ENCODE data around the gene AKAP3.

The AKAP3 gene

DNA sequence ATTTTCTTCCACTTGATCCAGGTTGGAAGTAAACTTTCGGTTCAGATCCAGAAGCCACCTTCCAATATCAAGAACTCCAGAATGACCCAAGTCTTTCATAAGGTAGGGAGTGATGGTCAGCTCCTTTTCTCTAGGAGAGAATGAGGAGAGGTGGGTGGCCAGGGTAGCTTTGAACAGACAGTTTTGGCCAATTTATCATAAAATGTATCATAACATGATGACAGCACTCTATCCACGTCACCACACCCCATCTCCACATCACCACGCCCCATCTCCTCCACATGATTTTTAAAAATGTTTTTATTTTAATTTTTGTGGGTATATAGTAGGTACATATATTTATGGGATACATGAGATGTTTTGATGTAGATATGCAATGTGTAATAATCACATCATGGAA, 59.9 kb downstream of the AKAP3 start:
- Histone ChIP-seq H3K79me2 (ENCODE audit: insufficient read depth, low read length) (no peaks in the 10 kb centered on the region), H3K36me3 (ENCODE audit: low read length) (no peaks in the 10 kb centered on the region), H3K9ac (ENCODE audit: low read length) (no peak overlapping the region), H3K27ac (ENCODE audit: low read depth, low read length) (no peak overlapping the region), H3K9me3 (ENCODE audit: insufficient read depth, low read length) (no peaks in the 10 kb centered on the region), H2AFZ (ENCODE audit: low read depth, low read length, severe bottlenecking) (no peak overlapping the region), H3K27me3 (ENCODE audit: low read length) (no peaks in the 10 kb centered on the region), H3K4me3 (ENCODE audit: insufficient read depth, low read length, poor library complexity, severe bottlenecking) (no peak overlapping the region), H4K20me1 (ENCODE audit: low read depth, low read length) (no peaks in the 10 kb centered on the region), H3F3A (ENCODE audit: insufficient read depth) (no peaks in the 10 kb centered on the region), H3K4me2 (ENCODE audit: low read depth, low read length, poor library complexity, severe bottlenecking) (no peak overlapping the region), H3K9me2 (replicated peaks; ENCODE audit: insufficient read depth, low read length) (no peaks in the 10 kb centered on the region)
- TF ChIP-seq, protein P1, sequence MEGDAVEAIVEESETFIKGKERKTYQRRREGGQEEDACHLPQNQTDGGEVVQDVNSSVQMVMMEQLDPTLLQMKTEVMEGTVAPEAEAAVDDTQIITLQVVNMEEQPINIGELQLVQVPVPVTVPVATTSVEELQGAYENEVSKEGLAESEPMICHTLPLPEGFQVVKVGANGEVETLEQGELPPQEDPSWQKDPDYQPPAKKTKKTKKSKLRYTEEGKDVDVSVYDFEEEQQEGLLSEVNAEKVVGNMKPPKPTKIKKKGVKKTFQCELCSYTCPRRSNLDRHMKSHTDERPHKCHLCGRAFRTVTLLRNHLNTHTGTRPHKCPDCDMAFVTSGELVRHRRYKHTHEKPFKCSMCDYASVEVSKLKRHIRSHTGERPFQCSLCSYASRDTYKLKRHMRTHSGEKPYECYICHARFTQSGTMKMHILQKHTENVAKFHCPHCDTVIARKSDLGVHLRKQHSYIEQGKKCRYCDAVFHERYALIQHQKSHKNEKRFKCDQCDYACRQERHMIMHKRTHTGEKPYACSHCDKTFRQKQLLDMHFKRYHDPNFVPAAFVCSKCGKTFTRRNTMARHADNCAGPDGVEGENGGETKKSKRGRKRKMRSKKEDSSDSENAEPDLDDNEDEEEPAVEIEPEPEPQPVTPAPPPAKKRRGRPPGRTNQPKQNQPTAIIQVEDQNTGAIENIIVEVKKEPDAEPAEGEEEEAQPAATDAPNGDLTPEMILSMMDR (IDR thresholded peaks at IDR 0.05; ENCODE audit: insufficient read depth, low read length, poor library complexity, severe bottlenecking): no peak
- no peak for TF ChIP-seq EZH2phosphoT487 (conservative IDR thresholded peaks at IDR 0.05; ENCODE audit: low read length)

DNA sequence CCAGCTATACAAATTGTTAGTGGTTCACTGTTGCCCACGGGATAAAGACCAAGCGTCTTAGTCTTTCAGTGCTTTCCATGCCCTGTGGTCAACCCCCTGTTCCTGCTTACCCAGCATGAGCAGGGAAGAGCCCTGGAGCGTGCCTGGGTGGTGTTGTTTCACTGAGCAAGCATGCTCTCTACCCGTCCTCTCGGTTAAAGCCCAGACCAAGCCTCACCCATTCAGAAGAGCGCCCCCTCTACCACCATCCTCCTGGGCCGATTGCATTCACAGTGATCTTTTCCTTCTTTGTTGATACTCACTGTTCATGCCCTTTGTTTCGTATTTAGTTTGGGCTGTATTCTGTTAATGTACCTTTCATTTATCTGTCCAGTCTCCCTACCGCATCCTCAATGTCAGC, 61.7 kb downstream of the AKAP3 start:
- TF ChIP-seq, protein P1 (IDR thresholded peaks at IDR 0.05; ENCODE audit: insufficient read depth, low read length, poor library complexity, severe bottlenecking): no peak
- TF ChIP-seq EZH2phosphoT487 (conservative IDR thresholded peaks at IDR 0.05; ENCODE audit: low read length): no peak
- H3F3A ChIP-seq (ENCODE audit: insufficient read depth): no peaks in the 10 kb centered on the region
- no peak overlapping the region for H3K4me3 ChIP-seq (ENCODE audit: insufficient read depth, low read length, poor library complexity, severe bottlenecking)
- H4K20me1 ChIP-seq (ENCODE audit: low read depth, low read length): no peaks in the 10 kb centered on the region
- no peak overlapping the region for H3K9ac ChIP-seq (ENCODE audit: low read length)
- H3K27ac ChIP-seq (ENCODE audit: low read depth, low read length): no peak overlapping the region
- H3K9me3 ChIP-seq (ENCODE audit: insufficient read depth, low read length): no peaks in the 10 kb centered on the region
- H3K79me2 ChIP-seq (ENCODE audit: insufficient read depth, low read length): no peaks in the 10 kb centered on the region
- no peak overlapping the region for H3K4me2 ChIP-seq (ENCODE audit: low read depth, low read length, poor library complexity, severe bottlenecking)
- H3K9me2 ChIP-seq (replicated peaks; ENCODE audit: insufficient read depth, low read length): no peaks in the 10 kb centered on the region
- no peak overlapping the region for H2AFZ ChIP-seq (ENCODE audit: low read depth, low read length, severe bottlenecking)
- H3K36me3 ChIP-seq (ENCODE audit: low read length): no peaks in the 10 kb centered on the region
- H3K27me3 ChIP-seq (ENCODE audit: low read length): no peaks in the 10 kb centered on the region

DNA sequence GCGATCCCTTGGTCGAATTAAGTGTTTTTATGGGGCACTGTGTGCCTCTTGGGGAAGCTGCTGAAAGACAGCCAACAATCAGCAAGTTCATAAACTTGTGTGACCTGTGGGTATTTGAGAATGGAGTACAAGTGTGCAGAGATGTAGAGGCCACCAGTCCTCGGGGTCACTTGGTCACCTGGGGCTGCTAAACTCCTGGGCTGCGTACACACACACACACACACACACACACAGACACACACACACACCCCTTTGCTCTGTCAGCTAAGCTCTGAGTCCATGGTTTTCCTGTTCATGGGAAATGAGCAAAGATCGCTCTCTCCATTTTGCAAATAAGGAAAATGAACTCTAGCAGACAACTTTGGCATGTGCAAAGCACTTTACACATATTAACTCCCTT, 62.4 kb downstream of the AKAP3 start:
- no peaks in the 10 kb centered on the region for H3K36me3 ChIP-seq (ENCODE audit: low read length)
- no peaks in the 10 kb centered on the region for H3K79me2 ChIP-seq (ENCODE audit: insufficient read depth, low read length)
- no peak overlapping the region for H3K9ac ChIP-seq (ENCODE audit: low read length)
- no peak overlapping the region for H3K4me2 ChIP-seq (ENCODE audit: low read depth, low read length, poor library complexity, severe bottlenecking)
- no peaks in the 10 kb centered on the region for H3F3A ChIP-seq (ENCODE audit: insufficient read depth)
- no peaks in the 10 kb centered on the region for H3K9me3 ChIP-seq (ENCODE audit: insufficient read depth, low read length)
- no peak overlapping the region for H3K27ac ChIP-seq (ENCODE audit: low read depth, low read length)
- no peak overlapping the region for H3K4me3 ChIP-seq (ENCODE audit: insufficient read depth, low read length, poor library complexity, severe bottlenecking)
- H4K20me1 ChIP-seq (ENCODE audit: low read depth, low read length): no peaks in the 10 kb centered on the region
- no peak overlapping the region for H2AFZ ChIP-seq (ENCODE audit: low read depth, low read length, severe bottlenecking)
- H3K27me3 ChIP-seq (ENCODE audit: low read length): no peaks in the 10 kb centered on the region
- TF ChIP-seq, protein P1 (IDR thresholded peaks at IDR 0.05; ENCODE audit: insufficient read depth, low read length, poor library complexity, severe bottlenecking): no peak
- no peak for TF ChIP-seq EZH2phosphoT487 (conservative IDR thresholded peaks at IDR 0.05; ENCODE audit: low read length)
- H3K9me2 ChIP-seq (replicated peaks; ENCODE audit: insufficient read depth, low read length): no peaks in the 10 kb centered on the region
